ENCODE results near the gene POP4.
A peak's percentile ranks its signal among the peaks of the same experiment; 100 is the strongest.

The POP4 gene

DNA sequence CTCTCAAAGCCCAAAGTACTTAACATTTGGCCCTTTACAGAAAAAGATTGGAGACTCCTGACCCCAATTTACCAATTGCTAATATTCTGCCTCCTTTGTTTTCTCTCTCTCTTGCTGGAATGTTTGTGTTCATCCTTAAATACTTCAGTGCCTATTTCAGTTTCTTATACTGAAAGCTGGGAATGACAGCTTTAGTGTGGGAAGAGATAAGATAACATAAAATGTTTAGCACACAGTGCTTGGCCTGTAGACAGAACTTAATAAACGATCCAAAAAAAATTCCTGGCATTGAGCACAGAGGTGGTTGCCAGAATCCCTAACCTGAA lies 56.2 kb downstream of the POP4 start:
- DNase-seq (ENCODE audit: low read depth) = no peak

DNA sequence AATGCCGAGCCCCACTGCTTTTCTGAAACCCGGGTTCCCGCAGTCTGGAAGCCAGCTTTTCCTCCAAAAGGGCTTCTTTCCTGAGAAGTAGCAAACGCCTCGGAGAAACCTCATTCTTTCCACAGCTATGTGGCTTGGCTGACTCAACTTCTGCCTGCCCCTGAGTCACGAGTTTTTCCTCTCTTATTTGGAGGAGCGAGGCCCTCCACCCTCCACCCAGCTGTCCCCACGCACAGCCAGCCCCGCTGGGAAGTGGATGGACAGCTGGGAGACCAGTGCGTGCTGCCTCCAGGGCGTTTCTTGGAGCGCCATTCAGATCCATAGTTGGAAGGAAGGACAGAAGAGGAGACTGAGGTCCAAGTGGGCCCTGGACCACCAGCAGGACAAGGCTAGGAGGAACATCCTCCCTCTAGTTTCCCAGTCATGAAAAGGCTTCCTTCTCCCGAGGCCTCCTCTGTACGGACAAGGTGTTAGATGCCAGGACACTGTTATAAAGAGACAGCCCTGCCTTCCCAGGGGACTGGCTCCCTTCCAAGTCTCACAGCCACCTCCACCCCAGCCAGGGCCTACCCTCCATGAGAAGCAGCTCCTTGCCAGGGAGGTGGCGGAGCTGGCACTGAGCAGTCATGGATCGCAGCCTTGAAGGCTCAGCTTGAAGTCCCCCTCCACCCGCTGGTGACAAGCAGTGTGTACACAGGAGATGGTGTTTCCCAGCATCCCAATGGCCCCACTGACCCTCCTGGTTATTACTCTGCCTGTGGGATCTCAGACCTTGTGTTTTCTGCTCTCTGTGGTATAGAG lies 56.7 kb downstream of the POP4 start:
- peak; percentile 39 for DNase-seq (ENCODE audit: low read depth)

DNA sequence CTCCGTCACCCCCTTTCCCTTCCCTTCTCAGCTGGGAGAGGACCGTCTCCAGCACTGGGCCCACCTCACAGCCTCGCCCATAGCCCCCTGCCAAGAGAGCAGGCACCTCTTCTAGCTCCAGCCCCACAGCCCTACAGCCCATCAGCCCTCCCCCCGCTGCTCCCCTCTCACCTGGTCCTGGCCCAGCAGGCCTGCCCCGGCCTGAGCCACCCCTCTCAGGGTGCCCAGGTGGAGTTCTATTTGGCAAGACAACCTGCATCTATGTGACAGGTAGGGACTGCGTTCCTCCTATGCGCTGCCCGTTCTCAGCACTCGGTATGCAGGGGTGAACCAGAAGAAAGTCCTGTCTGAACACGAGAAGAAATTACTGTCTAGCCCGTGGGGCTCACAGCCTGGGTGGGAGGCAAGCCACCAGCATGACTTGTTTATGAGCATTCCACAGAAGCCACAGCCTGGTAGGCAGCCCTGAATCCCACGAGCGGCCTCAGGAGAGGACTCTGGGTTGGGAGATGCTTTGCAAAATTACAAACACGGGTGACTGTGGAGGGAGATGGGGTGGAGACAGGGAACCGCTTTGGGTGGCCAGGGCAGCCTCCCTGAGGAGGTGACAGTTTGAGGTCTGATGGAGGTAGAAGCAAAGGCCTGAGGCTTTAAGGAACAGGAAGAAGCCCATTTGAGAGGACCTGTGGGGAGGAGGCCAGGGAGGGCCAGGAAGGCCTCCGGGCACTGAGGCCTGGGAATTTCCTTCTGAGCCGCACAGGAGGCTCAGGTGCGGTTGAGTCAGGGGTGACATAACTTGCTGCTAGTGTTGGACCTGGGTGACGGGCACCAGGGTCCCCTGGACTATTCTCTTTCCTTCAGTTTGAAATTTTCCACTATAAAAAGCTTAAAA lies 58.0 kb downstream of the POP4 start:
- no peak for DNase-seq (ENCODE audit: low read depth)

DNA sequence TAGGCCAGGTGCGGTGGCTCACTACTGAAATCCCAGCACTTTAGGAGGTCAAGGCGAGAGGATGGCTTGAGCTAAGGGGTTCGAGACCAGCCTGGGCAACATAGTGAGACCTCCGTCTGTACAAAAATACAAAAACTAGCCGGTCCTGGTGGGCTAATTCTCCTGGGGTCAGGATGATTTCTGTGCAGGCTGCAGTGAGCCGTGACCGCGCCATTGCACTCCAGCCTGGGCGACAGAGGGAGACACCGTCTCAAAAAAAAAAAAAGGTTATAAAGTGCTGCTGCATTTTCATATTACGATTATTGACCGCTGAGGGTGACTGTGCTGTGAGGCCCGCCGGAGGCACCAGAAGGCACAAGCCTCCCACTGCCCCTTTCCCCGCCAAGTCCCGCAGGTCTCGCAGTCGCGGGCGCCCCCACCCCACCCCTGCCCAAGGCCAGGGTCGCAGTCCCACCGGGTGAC lies 58.7 kb downstream of the POP4 start:
- DNase-seq (ENCODE audit: low read depth) = no peak

DNA sequence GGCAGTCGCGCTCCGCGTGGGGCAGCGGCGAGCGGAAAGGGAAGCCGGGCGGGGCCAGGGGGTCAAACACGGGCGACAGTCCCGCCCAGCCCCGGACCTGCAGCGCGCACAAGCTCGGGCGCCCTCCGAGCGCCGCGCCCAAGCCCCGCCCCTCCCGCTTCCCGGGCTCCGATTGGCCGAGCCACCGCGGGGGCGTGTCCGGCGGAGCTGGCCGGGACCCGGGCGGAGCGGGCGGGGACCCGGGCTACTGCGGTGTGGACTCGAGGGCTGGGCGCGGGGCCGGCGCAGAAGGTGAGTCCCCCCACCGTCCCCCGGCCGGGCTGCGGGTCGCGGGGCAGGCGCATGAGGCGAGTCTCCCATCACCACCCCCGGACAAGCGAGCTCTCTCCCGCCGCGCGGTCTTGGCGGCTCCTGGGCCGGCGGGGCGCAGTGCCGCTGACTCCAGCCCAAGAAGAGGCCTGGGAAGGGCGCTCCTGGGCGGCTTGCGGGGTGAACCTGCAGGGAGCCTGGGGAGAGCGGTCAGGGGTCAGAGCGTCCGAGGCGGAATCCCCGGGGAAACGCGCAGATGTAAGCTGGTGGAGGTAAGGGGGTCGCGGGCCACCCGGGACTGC lies 59.2 kb downstream of the POP4 start, which contains the start of gene PLEKHF1:
Gene PLEKHF1, plus strand, starts transcription at position 247 of the 611 bp plus-strand sequence. CDS start 8,379 bp downstream, outside the sequence.
- DNase-seq (ENCODE audit: low read depth) = peak; percentile 90

DNA sequence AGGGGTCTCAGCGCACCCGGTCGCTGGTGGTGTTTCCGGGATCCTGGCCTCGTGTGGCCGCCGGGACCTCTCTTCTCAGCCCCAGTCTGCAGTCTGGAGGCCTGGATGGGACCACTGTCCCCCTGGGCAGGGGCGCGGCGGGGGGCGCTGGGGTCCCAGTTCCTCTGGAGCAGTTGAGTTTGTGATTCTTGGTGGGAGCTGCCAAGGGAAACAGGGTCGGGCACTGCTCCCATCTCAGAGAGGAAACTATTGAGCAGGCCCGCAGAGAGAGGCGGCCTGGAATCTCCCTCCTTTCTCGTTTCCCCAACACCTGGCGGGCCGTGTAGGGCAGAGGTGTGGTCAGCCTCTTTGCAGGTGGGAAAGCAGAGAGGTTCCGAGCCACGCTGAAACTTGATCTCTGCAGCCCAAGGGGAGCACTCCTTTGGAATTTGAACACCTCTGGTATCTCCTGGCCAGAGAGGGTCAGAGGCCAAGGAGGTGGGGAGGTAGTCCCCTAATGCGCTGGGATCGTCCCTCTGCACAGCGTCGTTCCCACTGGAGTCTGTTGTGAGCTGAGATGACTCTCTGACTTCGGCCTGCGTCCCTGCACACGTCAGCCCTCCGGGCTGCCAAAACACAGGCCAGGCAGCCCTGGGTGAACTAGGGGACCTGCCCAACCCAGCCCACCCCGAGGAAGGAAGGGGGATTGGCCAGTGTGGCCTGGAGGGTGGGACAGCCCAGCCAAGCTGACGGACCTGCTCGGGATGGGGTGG lies 59.9 kb downstream of the POP4 start:
- DNase-seq (ENCODE audit: low read depth) = no peak
